Activated CD4-positive, alpha-beta T cell treated with anti-CD3 and anti-CD28 coated beads, Interleukin-2, amount 50 U/mL, for 4 hours (primary cell): ENCODE measurements around the gene LTBP1.
A peak's percentile ranks its signal among the peaks of the same experiment; 100 is the strongest.
"Not testable (repeated sequence)": the region's sequence is repeated elsewhere in the genome, so short reads cannot be mapped to it uniquely, and the experiment has no call there.

Experiments used
- DNase-seq, 2 experiments: peaks; one replicate each; pipeline ENCODE4 v3.0.0-alpha.2; 2020

The LTBP1 gene, protein sequence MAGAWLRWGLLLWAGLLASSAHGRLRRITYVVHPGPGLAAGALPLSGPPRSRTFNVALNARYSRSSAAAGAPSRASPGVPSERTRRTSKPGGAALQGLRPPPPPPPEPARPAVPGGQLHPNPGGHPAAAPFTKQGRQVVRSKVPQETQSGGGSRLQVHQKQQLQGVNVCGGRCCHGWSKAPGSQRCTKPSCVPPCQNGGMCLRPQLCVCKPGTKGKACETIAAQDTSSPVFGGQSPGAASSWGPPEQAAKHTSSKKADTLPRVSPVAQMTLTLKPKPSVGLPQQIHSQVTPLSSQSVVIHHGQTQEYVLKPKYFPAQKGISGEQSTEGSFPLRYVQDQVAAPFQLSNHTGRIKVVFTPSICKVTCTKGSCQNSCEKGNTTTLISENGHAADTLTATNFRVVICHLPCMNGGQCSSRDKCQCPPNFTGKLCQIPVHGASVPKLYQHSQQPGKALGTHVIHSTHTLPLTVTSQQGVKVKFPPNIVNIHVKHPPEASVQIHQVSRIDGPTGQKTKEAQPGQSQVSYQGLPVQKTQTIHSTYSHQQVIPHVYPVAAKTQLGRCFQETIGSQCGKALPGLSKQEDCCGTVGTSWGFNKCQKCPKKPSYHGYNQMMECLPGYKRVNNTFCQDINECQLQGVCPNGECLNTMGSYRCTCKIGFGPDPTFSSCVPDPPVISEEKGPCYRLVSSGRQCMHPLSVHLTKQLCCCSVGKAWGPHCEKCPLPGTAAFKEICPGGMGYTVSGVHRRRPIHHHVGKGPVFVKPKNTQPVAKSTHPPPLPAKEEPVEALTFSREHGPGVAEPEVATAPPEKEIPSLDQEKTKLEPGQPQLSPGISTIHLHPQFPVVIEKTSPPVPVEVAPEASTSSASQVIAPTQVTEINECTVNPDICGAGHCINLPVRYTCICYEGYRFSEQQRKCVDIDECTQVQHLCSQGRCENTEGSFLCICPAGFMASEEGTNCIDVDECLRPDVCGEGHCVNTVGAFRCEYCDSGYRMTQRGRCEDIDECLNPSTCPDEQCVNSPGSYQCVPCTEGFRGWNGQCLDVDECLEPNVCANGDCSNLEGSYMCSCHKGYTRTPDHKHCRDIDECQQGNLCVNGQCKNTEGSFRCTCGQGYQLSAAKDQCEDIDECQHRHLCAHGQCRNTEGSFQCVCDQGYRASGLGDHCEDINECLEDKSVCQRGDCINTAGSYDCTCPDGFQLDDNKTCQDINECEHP (N-terminal part only)

DNA sequence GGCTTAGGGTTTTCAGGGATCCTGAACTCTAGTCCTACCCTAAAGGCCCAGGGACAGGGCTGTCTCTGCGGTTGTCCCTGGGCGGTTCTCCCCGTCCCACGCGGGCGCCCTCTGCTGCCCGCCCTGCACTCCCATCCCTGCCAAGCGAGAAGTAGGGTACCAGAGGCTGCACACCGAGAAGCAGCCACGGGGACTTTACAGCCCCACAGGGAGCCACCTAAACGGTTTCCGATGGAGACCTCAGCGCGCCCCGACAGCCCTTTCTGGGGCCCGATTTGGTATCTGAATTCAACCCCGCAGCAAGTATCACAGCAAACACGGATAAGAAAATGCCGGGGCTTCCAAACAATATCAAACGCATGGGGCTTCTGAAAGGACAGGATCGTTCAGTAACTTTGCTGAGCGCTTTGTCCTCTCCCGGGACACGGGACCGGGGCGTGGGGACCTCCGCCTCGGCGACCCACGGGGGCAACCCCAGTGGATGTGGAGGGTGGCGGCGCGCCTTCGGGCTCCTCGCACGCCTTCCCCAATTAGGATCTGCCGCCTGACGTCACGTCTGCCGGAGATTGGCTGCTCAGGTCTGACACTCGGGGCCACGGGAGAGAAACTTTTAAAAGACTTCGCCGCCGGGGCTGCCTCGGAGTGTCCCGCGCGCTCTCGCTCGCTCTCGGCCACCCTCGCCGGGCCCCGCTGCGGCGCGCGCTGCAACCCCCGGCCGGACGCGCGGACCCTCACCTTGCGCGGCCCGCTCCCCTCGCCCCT, at the start of gene LTBP1:
LTBP1 (plus strand) TSS at position 640 of the 762 bp plus-strand sequence. CDS start 372 bp downstream, outside the sequence.
- peak; percentile 33 to 38 for DNase-seq

DNA sequence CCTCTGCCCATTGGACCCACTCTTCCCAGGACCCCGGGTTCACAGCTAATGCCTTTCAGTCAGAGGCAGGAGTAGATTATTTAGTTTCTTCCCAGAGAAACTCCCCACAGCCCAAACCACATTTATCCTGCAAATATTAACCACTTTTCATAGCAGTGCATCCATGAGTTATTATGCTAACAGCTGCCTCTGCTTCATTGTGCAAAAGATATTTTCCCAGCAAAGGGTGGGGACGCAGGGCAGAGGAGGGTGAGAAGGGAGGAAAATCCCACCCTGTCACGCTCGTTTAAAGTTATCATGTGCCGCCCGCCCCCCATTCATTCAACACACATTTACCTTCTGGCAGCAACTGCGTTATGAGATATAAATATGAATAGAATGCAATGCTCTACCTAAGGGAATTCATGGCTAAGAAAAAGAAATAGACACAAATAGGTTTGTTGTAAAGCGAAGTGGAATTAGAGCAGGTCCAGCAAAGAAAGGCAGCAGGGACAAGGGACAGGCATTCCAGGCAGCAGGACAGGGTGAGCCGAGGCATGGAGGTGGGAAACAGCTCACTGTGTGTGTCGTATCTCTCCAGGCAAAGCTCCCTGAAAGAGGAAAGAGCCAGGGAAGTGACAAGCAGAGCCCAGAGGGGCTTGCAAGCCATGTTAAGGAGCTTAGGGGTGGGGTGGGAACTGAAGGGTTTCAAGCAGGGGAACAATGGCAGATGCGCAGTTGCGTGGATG, 46.3 kb upstream of the LTBP1 start:
- DNase-seq: no peak

DNA sequence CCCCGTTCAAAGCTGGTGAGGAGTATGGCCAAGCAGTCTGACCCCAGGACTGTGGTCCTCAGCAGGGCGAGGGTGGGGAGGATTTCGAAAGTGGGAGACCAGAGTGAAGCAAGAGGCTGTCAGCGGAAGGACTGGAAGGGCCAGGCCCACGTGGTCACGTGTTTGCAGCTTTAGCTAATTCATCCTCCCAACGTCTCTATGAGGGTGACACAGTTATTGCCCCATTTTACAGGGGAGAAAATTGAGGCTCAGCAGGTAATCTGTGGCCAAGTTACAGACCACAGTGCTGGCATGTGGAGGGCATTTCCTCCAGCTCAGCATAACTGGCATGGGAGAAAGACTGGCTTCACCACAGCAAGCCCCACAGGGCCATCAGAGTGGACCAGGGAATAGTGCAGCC, 45.4 kb upstream of the LTBP1 start:
- DNase-seq: no peak

DNA sequence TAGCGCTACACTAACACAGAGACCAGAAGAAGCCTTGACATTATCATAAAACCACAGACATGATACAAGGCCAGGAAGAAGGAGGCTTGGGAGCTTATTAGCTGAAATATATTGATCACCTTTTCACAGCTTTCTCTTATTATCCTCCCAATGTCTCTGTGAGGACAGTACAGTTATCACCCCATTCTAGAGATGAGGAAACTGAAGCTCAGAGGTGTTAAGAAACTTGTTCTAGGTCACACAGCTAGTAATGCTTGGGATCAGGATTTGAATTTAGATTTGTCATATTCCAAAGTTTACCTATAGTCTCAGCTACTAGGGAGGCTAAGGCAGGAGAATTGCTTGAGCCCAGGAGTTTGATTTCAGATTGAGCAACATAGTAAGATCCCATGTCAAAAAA, 44.6 kb upstream of the LTBP1 start:
- DNase-seq: no peak

DNA sequence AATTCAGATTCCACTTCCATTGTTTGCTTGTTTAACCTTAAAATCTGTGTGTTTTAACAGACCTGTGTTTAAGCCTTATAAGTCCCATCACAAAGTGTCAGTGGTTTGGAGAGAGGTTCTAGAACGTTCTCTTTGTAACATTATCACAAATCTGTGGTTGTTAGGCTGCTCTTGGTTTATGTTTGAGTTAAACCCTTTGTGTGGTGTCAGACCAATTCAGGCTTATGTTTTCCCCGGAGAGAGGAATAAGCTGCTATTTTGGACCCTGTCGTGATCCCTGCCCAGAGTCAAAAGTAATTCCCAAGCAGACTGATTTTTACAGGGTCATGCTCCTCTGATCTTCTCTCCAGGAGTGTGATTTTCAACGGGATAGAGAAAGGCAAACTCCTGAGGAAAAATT, 43.8 kb upstream of the LTBP1 start:
- DNase-seq: no peak

DNA sequence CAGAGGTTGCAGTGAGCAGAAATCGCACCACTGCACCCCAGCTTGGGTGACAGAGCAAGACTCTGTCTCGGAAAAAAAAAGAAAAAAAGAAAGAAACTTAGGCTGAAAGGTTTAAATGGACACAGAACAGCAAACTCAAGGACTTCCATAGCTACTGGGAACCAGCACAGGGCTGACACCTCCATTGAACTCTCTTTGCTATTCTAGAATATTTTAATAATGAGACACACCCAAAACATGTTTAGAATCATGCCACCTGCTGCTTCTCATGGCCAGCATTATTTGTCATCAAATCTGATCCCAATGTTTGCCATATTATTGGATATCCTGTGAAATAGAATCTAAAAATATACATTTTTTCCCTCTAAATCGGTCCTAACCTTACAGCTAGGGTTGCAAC, 42.7 kb upstream of the LTBP1 start:
- DNase-seq: no peak

DNA sequence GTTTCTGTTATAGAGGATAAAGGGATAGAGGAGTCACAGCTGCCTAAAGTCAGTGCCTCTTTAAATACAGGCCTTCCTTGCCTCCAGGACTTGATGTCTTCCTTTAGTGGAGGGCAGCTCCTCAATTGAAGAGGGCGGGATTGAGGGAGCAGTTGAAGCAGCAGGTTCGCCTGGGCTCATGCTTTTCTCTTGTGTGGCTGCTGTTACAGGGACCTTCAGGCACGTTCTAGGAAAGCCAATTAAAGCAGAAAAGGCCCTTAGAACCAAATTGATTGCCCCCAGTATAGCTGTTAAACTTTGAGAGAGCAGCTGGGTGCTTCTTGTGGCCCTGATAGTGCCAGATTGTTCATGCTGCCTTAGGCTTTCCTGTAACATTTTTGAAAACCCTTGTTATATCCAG, 42.0 kb upstream of the LTBP1 start:
- DNase-seq: no peak

DNA sequence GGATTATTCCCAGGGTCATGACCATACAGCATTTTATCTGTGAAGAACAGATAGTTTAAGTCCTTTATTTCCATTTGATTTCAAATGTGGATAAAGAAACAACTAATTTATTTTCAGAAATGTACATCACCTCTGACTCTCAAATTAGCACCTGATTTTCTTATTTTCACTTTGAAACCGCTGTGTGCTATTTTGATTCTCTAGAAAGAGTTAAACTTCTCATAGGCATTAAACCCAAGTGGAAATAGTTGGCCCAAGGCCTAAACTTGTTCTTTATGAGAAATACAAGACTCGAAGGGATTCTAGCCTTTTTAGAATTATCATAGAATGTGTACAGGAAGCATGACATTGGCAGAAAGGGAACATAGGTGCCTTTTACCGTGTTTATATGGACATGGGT, 41.5 kb upstream of the LTBP1 start:
- DNase-seq: no peak

DNA sequence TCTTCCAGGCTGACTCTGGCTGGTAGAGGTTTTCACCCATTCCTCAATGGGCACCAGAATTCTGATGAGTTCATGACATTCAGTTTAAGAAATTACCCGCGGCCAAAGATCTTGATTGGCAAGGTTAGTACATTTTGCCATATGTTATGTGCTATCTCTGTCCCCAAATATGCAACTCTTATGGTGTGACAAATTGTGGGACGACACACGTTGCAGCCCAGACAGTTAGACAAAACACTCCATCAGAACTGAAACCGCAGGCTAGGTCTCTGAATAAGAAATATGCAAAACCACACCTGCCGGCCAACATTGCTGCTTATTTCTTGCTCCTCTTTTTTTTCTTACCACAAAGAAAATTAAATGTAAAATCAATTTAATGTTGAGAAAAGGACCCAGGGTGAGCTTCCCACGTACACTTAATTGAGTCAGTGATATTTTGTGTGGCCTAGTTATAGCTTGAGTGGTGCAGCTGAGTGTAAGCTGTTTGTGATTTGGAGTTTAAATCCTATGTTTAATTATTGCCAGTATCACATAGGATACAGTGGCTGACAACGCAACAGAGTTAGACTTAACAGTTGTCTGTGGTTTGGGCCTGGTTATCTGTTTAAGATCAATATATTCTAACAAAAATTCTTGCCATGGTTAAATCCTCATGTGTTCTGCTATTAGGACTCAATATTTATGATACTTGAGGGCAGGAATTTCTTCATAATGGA, 35.7 kb upstream of the LTBP1 start:
- DNase-seq: no peak

DNA sequence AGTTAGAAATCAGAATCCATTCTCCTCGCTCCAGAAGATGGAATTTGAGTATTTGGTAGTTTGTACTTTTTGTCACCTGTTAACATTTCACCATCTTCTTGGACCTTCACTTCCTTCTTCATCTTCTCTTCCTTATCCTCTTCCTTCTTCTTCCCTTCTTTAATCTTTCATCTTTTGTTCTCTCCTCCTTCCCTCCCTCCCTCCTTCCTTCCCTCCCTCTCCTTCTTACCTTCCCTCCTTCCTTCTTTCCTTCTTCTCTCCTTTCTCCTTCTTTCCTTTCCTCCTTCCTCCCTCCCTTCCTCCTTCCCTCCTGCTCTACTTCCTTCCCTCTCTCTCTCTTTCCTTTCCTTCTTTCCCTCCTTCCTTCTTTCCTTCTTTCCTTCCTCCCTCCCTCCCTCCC, 31.1 kb upstream of the LTBP1 start:
- no peak for DNase-seq

DNA sequence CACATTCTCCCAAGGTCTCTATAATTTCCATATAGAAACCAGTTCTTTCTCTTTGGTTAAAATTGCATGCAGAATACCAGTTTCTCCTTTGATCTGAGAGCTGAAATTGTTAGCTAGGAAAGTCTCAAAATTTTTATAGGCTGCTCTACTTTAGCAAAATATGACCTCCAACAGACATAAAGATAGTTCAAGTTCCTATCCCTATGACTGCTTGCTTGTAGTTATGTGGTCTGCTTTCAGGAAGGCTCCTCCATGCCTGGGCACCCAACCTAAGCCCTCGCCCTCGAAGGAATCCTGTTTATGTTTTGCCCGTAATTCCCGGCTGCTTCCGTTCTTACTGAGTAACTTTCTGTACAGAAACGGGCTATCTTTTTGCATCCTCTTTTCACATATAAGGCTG, 28.0 kb upstream of the LTBP1 start:
- DNase-seq: no peak

DNA sequence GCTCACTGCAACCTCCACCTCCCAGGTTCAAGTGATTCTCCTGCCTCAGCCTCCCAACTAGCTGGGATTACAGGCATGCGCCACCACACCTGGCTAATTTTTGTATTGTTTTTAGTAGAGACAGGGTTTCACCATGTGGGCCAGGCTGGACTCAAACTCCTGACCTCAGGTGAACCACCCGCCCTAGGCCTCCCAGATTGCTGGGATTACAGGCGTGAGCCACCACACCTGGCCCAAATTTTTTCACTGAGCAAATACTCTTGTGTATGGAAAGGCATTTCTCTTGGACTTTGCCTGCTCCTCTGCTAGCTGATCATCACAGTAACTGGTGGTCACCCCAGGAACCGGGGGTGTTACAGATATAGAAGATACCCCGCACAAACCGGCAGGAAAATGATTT, 26.9 kb upstream of the LTBP1 start:
- DNase-seq: not testable (repeated sequence)

DNA sequence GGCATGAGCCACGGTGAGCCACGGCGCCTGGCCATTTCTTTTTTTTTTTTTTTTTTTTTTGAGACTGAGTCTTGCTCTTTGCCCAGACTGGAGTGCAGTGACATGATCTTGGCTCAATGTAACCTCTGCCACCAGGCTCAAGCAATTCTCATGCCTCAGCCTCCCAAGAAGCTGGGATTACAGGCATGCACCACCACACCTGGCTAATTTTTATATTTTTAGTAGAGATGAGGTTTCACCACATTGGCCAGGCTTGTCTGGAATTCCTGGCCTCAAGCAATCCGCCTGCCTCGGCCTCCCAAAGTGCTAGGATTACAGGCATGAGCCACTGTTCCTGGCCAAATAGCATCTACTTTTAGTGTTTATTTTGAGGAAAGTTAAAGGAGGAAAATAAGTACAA, 25.3 kb upstream of the LTBP1 start:
- DNase-seq: not testable (repeated sequence)

DNA sequence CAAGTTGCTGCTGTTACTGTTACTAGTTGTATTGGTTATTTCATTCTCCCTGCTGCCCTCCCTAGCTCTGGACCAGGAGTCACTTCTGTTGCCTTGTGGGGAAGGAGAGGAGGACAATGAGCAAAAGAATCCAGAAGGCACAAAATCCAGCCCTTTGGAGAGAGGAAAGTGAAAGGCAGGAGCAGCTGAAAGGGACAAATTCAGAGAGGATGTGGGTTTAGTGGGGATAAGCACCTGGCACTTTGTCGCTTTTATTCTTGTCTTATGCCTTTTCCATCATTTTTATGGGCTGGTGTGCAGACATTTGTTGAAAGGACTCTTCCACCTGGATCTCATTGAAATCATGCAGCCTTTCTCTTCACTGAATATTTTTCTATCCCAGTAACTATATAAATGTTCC, 24.3 kb upstream of the LTBP1 start:
- no peak for DNase-seq

DNA sequence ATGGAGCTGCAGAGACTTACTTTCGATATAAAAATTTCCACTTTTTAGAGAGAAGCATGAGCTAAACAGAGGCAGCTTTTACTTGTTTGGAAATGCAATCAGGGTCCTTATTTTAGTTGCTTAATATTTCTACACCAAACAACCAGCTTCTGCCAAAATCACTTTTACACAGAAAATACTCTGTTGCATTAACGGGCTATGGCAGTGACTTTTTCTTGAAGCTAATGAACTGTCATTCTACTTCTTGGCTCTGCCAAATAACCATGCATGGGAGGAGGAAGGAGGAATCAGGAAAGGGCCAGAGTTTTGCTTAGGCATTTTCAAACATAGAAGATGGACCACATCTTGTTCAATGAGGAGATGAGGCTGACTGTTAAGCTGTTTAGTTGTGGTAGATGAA, 23.6 kb upstream of the LTBP1 start:
- DNase-seq: no peak

DNA sequence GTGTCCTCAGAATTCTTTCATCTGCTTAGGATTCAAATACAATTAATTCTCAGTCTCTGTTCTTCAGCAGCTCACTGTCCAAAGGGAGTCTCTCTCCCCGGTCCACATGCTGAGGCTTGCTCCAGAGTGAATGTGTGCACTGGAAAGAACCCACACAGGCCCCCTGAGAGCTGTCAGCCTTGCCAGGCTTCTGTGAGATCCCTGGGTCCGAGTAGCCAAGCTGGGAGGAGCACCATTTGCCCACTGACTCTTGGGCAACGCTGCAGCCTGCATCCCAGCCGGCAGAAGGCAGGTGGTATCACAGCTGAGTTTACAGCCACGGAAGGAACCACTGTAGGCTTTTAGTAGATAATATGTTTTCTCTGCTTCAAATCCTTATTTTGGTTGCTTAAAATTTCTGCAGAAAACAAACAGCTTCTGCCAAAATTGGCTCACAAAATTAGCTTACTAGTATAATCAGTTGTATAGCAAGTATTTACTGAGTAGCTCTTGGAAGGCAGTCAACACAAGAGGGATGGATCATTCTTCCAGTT, 21.4 kb upstream of the LTBP1 start:
- no peak for DNase-seq

DNA sequence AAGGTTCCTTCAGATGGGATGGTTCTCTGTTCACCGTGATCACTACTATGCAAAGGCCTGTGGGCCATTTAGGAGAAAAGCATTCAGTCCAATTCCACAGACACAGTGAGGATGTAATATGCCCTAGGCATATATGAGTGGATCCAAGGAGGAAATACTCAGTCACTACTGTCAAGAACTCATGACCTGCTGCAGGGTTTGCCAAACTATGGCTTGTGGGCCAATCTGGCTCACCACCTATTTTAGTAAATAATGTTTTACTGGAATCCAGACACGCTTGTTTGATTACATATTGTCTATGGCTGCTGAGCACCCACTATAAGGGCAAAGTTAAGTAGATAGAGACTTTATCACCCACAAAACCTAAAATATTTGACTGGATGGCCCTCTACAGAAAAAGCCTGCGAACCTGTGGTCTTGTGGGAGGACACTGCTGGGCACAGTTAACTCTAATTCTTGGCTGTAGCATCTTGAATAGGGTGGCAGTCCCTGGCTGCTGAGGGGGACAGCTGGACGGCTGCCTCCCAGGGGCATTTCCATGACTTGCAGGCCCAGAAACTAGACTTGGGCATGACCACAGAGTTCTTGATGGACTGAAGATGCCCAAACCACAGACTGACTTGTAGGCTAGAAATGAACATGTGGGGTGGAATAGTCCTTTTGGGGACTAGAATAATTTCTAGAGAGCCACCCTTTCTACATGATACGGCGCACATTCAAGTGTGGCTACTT, 20.6 kb upstream of the LTBP1 start:
- no peak for DNase-seq

DNA sequence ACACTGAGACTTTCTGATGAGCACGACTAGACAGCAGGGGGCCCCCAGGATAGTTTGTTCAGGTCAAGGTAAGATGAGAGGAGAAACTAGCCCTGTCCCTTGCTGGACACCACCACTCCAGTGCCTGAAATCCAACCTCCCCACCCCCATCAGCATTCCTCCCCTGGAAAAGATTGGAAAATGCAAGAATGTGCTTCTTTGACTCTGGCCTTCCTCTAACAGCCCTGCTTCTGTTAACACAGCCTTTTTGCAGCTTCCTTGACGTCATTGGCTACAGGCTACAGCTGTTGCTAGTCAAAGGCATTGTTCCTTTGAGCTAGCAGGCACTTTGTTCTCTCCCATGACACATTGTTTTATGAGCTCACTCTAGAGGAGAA, 20.1 kb upstream of the LTBP1 start:
- DNase-seq: no peak

DNA sequence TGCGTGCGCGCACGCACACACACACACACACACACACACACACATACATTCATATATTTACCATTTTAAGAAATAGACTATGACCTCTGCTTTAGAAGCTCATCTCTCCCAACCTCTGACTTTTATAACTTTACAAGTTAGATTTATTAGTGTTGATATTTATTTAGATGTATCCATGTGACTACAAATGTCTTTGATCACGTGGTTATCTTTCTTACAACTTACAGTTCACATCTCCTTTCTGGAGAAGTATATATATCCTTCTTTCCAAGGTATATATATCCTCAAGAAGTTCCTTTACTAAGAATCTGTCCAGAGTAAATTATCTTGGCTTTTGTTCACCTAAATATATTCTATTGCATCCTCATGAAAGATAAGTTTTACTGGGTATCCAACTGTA, 16.3 kb upstream of the LTBP1 start:
- no peak for DNase-seq

DNA sequence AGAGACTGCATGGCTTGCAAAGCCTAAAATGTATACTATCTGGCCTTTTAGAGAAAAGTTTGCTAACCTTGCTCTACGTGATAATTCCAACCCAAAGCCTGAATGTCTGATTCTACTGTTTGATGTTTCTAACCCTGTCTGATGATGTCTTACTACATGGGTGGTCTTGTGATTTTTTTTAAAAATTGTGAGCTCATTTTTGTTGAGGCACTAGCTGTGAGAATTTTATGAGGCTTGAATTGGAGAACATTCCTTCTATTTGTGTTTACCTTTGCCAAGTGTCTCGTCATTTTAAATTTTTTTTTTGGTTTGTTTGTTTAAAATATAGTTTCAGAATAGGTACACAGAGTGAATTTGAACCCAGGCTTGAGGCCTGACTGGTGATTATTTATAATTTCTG, 15.2 kb upstream of the LTBP1 start:
- no peak for DNase-seq
